ENCODE measurements around the gene NPDC1. TPM values are rescaled to one million over a fixed set of nuclear protein-coding genes. Genes with fewer than 3 reads are reported as not detected.
A peak's percentile ranks its signal among the peaks of the same experiment; 100 is the strongest.

The NPDC1 gene
- total RNA-seq, 4 donors from 2014 or later, result 58.0 to 972 (median 274) TPM

- Histone ChIP-seq H3K9me3 (no peaks in the 10 kb centered on the region), H3K27me3 (peaks cover 54% of the 10 kb centered on the region), H3K36me3 (no peaks in the 10 kb centered on the region), H3K4me3 (peak overlapping the region in 2 of 4 donors; percentile 55 to 60), H3K4me1 (peaks cover 22 to 38% (median 33%) of the 10 kb centered on the region in 4 donors), H3K27ac (peak overlapping the region; percentile 31 to 75 (median 61))
- WGBS, 2 donors (ENCODE audit: low coverage in 1 of 2), result 49% methylated on average over 12 of the region's 12 CpGs; no CpG with 5 or more reads in 1 of the 2 donors
- no peak for DNase-seq
- TF ChIP-seq CTCF (IDR thresholded peaks at IDR 0.05) (no peak), POLR2A (IDR thresholded peaks at IDR 0.05) (no peak), EP300 (IDR thresholded peaks at IDR 0.05; ENCODE audit: low read depth) (no peak), POLR2AphosphoS5 (IDR thresholded peaks at IDR 0.05) (no peak)
- intact Hi-C loops (cut with DNase I; ENCODE audit: low total_unique reads), result no loop called here
- in situ Hi-C loops (cut with MboI; ENCODE audit: low pct_ligation_motif_present in 1 of 4, low pct_unique_long_range_greater_than_20kb in 1 of 4, low sequenced_read_pairs in 3 of 4), result loop anchor here in 3 of 4 donors (10.0 to 25.0 kb wide), 2 partner anchors 257 to 259 kb away; partner anchors contain the start of genes CCDC183 (in 2 of the 3) and TMEM141 (in 2 of the 3)
Observed at GRCh38 chr9:137044037-137044436, 1.9 kb downstream of the NPDC1 start.

DNA sequence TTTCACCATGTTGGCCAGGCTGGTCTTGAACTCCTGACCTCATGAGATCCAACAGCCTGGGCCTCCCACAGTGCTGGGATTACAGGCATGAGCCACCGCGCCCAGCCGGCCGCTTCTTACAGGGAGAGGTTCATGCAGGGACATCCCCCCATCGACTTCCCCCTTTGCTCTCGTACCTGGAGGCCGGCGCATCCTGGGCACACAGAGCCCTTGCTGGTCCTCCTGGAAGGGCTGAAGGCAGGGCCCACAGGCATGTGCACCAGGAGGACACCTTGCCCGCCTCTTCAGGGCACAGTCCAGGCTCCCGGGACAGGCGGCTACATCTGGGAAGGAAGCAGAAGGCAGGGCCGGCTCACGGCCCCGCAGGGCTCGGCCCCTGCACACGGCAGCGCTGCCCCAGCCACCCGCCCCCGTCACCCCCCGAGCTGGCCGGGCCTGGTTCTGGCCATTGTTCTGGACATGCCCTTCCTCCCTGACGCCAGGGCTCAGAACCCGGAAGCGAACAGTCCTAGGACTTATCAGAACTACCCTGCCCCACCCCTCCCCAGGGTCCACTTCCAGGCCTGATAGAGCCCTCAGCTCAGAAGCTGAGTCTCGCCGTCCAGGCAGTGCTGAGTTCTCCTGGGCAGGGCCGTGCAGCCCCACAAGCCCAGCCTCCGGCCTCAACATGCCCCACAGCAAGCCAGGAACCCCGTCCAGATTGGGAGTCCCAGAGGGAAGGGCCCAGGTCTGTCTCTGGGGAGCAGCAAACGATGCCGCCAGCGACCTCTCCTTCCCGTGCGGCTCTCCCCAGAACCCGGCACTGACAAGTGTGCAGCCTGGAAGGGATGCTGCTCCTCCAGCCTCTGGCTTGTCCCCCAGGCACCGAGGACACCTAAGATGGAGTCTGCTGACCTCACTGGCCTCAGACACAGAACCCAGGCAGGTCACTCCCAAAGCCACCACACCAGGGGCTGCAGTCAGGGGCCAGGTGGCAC is 2.9 kb downstream of the NPDC1 start:
- intact Hi-C loops (cut with DNase I; ENCODE audit: low total_unique reads), result no loop called here

GRCh38 chr9:137041124-137041523 is 4.9 kb downstream of the NPDC1 start:
- Histone ChIP-seq H3K27me3 (peaks cover 26% of the 10 kb centered on the region), H3K4me3 (no peak overlapping the region), H3K9me3 (no peaks in the 10 kb centered on the region), H3K4me1 (peaks cover 19 to 27% (median 22%) of the 10 kb centered on the region in 4 donors), H3K36me3 (no peaks in the 10 kb centered on the region), H3K27ac (peak overlapping the region in 1 of 4 donors; percentile 30)
- TF ChIP-seq EP300 (IDR thresholded peaks at IDR 0.05; ENCODE audit: low read depth), result no peak
- no peak for TF ChIP-seq POLR2AphosphoS5 (IDR thresholded peaks at IDR 0.05)
- TF ChIP-seq CTCF (IDR thresholded peaks at IDR 0.05), result no peak
- no peak for TF ChIP-seq POLR2A (IDR thresholded peaks at IDR 0.05)
- intact Hi-C loops (cut with DNase I; ENCODE audit: low total_unique reads), result no loop called here
- DNase-seq, result no peak
- WGBS, 2 donors (ENCODE audit: low coverage in 1 of 2), result 54% methylated on average over 16 of the region's 16 CpGs; no CpG with 5 or more reads in 1 of the 2 donors
- in situ Hi-C loops (cut with MboI; ENCODE audit: low pct_ligation_motif_present in 1 of 4, low pct_unique_long_range_greater_than_20kb in 1 of 4, low sequenced_read_pairs in 3 of 4), result loop anchor here in 3 of 4 donors (10.0 to 25.0 kb wide), 2 partner anchors 254 to 256 kb away; partner anchors contain the start of genes CCDC183 (in 2 of the 3) and TMEM141 (in 2 of the 3)

More for the DNA sequence above, 2.9 kb downstream of the NPDC1 start:
- no peak for TF ChIP-seq POLR2AphosphoS5 (IDR thresholded peaks at IDR 0.05)
- no peak for TF ChIP-seq EP300 (IDR thresholded peaks at IDR 0.05; ENCODE audit: low read depth)
- TF ChIP-seq CTCF (IDR thresholded peaks at IDR 0.05), result no peak
- TF ChIP-seq POLR2A (IDR thresholded peaks at IDR 0.05), result no peak
- no peak for DNase-seq
- in situ Hi-C loops (cut with MboI; ENCODE audit: low pct_ligation_motif_present in 1 of 4, low pct_unique_long_range_greater_than_20kb in 1 of 4, low sequenced_read_pairs in 3 of 4), result loop anchor here in 3 of 4 donors (10.0 to 25.0 kb wide), 2 partner anchors 256 to 258 kb away; partner anchors contain the start of genes CCDC183 (in 2 of the 3) and TMEM141 (in 2 of the 3)
- Histone ChIP-seq H3K27ac (peak overlapping the region; percentile 31 to 75 (median 61)), H3K4me3 (no peak overlapping the region), H3K4me1 (peaks cover 22 to 35% (median 30%) of the 10 kb centered on the region in 4 donors), H3K9me3 (no peaks in the 10 kb centered on the region), H3K36me3 (no peaks in the 10 kb centered on the region), H3K27me3 (peaks cover 44% of the 10 kb centered on the region)
- WGBS, 2 donors (ENCODE audit: low coverage in 1 of 2), result 81% methylated on average over 24 of the region's 36 CpGs; no CpG with 5 or more reads in 1 of the 2 donors

GRCh38 chr9:137040568-137040967 is 5.4 kb downstream of the NPDC1 start:
- Histone ChIP-seq H3K27ac (peak overlapping the region in 1 of 4 donors; percentile 30), H3K4me1 (peaks cover 17 to 24% (median 20%) of the 10 kb centered on the region in 4 donors), H3K9me3 (no peaks in the 10 kb centered on the region), H3K27me3 (peaks cover 22% of the 10 kb centered on the region), H3K36me3 (no peaks in the 10 kb centered on the region), H3K4me3 (no peak overlapping the region)
- 80% methylated on average over 17 of the region's 23 CpGs; no CpG with 5 or more reads in 1 of the 2 donors for WGBS, 2 donors (ENCODE audit: low coverage in 1 of 2)
- intact Hi-C loops (cut with DNase I; ENCODE audit: low total_unique reads), result no loop called here
- in situ Hi-C loops (cut with MboI; ENCODE audit: low pct_ligation_motif_present in 1 of 4, low pct_unique_long_range_greater_than_20kb in 1 of 4, low sequenced_read_pairs in 3 of 4), result loop anchor here in 3 of 4 donors (10.0 to 25.0 kb wide), 2 partner anchors 253 to 256 kb away; partner anchors contain the start of genes CCDC183 (in 2 of the 3) and TMEM141 (in 2 of the 3)
- DNase-seq, result no peak
- no peak for TF ChIP-seq EP300 (IDR thresholded peaks at IDR 0.05; ENCODE audit: low read depth)
- TF ChIP-seq POLR2A (IDR thresholded peaks at IDR 0.05), result no peak
- TF ChIP-seq CTCF (IDR thresholded peaks at IDR 0.05), result no peak
- no peak for TF ChIP-seq POLR2AphosphoS5 (IDR thresholded peaks at IDR 0.05)
